OCI-LY7 (cell line): ENCODE measurements around the gene NDRG2.

ENCODE experiments used
- CTCF ChIP-seq: fragments of 200-600 bp; sonication (generic); conservative IDR thresholded peaks from 2 replicates; pipeline ENCODE4 v1.5.1; 2014; ENCODE audit warnings: mild to moderate bottlenecking, antibody characterized with exemption, low read length, moderate library complexity, mixed read lengths
- EZH2phosphoT487 ChIP-seq: fragments of 200-600 bp; sonication (generic); IDR thresholded peaks from 2 replicates; pipeline ENCODE4 v1.6.1; 2018; ENCODE audit warnings: low read depth, borderline replicate concordance, mild to moderate bottlenecking, mixed run types, antibody characterized with exemption, low read length, moderate library complexity, mixed read lengths

- TF ChIP-seq CTCF = no peak
- no peak for TF ChIP-seq EZH2phosphoT487
These were observed 3.8 kb downstream of the NDRG2 start for GRCh38 chr14:21020977-21021545.
